ENCODE results near the gene FUT8. TPM values are rescaled to one million over a fixed set of nuclear protein-coding genes. Genes with fewer than 3 reads are reported as not detected.
A peak's percentile ranks its signal among the peaks of the same experiment; 100 is the strongest.

FUT8 gene
- total RNA-seq, 2 experiments from 2014 or later, result 58.6 to 65.6 TPM

DNA sequence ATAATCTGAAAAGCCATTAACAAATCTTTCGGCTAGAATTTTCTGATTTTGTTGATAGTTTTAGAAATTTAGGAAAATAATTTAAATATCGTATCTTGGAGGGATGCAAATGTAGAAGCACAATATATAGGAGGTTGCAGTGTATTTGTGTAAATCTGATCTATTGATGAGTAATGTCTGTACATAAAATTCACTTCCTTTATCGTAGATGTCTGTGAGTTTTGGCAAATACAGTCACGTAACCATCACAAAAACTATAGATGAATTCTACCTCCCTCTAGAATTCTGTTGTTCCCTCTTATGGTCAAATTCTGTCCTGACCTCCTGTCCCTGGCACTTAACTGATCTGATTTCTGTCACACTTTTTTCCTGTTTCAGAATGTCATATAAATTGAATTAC, 151.8 kb downstream of the FUT8 start:
- H3K36me3 Mint-ChIP-seq, result peaks cover 55% of the 10 kb centered on the region
- H3K4me1 Mint-ChIP-seq, result peaks cover 31% of the 10 kb centered on the region
- no peak for DNase-seq
- H3K9me3 Mint-ChIP-seq, result peaks cover 15% of the 10 kb centered on the region
- H3K27ac Mint-ChIP-seq, result no peak overlapping the region
- no peaks in the 10 kb centered on the region for H3K27me3 Mint-ChIP-seq
- H3K4me3 Mint-ChIP-seq, result no peak overlapping the region

DNA sequence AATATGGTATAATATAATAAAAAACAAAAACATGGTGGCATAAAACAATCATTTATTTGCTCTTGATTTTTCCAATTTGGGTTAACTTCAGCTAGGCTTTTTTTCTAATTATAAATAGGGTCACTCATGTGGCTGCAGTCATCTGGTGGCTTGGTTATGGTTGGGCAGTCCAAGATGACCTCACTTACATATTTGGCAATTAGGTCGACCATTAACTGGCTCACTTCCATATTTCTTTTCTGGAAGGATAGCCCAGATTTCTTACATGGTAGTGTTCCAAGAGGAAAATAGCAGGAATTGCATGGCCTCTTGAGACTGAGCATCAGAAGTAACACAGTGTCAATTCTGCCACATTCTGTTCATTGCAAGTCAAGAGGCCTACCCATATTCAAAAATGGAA, 153.4 kb downstream of the FUT8 start:
- Mint-ChIP-seq H3K4me3 (no peak overlapping the region), H3K36me3 (peaks cover 65% of the 10 kb centered on the region), H3K4me1 (peaks cover 32% of the 10 kb centered on the region), H3K27me3 (no peaks in the 10 kb centered on the region), H3K27ac (peak overlapping the region; percentile 77), H3K9me3 (peaks cover 16% of the 10 kb centered on the region)
- DNase-seq, result no peak

DNA sequence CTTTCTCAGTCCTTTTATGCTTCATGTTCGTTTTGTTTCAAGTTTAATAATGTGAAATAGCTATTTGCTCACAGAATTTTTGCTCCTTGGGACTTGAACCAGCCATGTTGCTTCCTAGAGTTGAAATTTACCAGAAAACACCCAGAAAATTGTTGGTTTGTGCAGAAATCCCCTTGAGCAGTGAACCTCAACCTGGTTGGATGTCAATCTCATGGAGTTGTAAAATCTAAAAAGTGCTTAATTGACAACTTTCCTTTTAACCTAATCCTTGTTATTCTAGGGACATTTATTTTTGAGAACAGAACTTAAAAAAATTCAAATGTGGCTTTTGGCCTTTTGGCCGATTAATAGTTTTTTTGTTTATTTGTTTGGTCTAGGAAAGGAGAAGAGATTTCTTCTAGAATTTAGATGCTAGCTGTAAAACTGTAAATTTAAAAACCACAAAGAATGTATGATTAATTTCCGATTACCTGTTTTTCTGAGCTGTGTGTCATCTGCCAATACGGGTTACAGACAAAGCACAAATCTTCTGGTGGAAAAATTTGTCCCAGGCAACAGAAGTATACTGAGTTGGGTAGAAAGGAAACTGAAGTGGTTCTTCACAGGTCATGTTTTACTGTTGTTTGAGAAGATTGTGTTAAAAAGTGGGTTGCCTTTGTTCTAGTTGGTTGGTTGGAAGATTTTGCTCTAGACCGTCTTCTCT, 154.4 kb downstream of the FUT8 start:
- H3K27ac Mint-ChIP-seq, result peak overlapping the region; percentile 77
- H3K4me3 Mint-ChIP-seq, result no peak overlapping the region

DNA sequence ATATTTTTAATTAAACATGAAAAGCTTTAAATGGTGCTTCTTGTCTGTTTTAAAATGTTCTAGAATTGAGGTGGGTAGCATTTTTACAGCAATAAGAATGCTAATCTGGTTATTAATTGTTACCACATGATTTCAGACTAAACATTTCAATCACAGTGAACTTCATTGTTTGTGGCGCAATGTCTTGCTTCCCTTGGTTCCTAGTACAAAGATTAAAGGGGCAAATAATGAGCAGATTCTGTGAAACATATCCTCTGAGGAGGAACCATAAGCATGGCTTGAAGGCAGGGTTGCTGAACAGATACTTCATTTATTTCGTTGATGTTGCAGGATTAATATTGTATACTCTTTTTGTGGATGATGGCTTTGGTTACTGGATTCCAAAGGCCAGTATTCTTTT, 162.1 kb downstream of the FUT8 start:
- Mint-ChIP-seq H3K27ac (no peak overlapping the region), H3K27me3 (no peaks in the 10 kb centered on the region), H3K36me3 (peaks cover 38% of the 10 kb centered on the region), H3K9me3 (peaks cover 1% of the 10 kb centered on the region), H3K4me1 (peaks cover 16% of the 10 kb centered on the region), H3K4me3 (no peak overlapping the region)
- DNase-seq, result no peak

More for the DNA sequence above, 154.4 kb downstream of the FUT8 start:
- H3K36me3 Mint-ChIP-seq, result peaks cover 62% of the 10 kb centered on the region
- H3K4me1 Mint-ChIP-seq, result peaks cover 32% of the 10 kb centered on the region
- H3K9me3 Mint-ChIP-seq, result peaks cover 16% of the 10 kb centered on the region
- no peaks in the 10 kb centered on the region for H3K27me3 Mint-ChIP-seq
- no peak for DNase-seq

DNA sequence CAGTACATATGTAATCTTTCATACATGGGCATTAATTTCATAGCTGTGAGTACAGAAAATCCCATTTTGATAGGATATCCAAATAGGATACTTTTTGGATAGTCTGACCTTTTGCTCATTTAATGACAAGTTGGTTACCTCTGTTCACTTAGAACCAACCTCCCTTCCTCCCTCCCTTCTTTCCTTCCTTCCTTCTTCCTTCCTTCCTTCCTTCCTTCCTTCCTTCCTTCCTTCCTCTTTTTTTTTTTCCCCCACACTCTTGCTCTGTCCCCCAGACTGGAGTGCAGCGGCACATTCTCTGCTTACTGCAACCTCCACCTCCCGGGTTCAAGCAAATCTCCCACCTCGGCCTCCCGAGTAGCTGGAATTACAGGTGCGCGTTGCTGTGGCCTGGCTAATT, 162.9 kb downstream of the FUT8 start:
- H3K27me3 Mint-ChIP-seq, result no peaks in the 10 kb centered on the region
- H3K27ac Mint-ChIP-seq, result no peak overlapping the region
- H3K4me3 Mint-ChIP-seq, result no peak overlapping the region
- H3K36me3 Mint-ChIP-seq, result peaks cover 31% of the 10 kb centered on the region
- no peak for DNase-seq
- H3K4me1 Mint-ChIP-seq, result peaks cover 10% of the 10 kb centered on the region
- peaks cover 1% of the 10 kb centered on the region for H3K9me3 Mint-ChIP-seq

DNA sequence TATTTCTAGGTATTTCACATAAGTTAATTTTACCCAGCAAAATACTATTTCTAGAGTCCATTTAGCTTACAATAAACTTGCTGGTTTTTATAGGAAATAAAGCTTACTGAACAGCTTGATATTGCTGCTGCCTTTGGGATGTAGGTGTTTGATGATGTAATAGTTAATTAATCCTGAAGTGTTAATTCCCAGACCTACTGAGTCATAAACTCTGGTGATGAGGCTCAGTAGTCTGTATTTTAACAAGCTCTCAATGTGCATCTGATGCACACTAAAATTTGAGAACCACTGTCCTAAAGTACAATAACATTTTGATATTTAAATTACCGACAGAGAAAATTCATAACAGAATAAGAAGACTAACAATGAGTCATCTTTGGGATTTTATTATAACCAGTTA, 168.4 kb downstream of the FUT8 start:
- Mint-ChIP-seq H3K9me3 (no peaks in the 10 kb centered on the region), H3K27me3 (no peaks in the 10 kb centered on the region), H3K27ac (no peak overlapping the region)

DNA sequence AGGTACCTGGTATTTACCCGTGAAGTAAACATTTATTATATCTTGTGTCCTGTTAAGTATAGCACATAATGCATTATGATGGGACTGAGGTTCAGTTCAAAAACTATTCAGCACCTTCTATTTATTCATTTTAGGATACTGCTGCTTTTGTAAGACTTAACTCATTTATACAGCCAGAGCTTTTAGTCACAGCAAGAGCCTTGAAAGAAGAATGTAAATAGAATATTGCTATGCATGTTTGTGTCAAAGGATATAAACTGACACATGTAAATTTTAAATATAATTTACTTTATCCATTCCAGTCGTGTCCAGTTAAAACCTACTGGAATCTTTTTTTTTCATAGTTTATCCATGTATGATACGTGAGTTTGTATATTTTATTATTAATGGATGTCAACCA, 168.8 kb downstream of the FUT8 start:
- H3K4me1 Mint-ChIP-seq, result peaks cover 15% of the 10 kb centered on the region

More for the DNA sequence above, 168.4 kb downstream of the FUT8 start:
- DNase-seq, result no peak
- Mint-ChIP-seq H3K36me3 (peaks cover 17% of the 10 kb centered on the region), H3K4me1 (peaks cover 15% of the 10 kb centered on the region), H3K4me3 (no peak overlapping the region)

DNA sequence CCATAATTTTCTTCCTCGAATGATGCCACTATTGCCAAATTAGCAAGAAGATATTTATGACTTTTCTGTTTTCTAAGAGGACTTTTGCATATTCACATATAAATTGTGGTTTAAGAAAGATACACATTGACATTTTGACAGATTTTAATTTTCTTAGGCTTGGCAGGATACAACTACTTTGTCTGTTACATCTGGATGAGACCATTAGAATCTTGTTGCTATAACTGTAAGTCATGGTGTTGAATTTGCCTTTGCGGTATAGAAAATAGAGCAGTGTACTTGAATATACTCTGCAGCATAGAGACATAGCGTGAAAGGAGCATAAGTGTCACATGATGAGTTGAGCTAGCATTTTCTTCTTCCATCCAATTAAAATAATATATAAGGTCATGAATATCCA, 169.3 kb downstream of the FUT8 start:
- no peak overlapping the region for H3K27ac Mint-ChIP-seq
- peaks cover 15% of the 10 kb centered on the region for H3K4me1 Mint-ChIP-seq
- DNase-seq, result no peak
- H3K36me3 Mint-ChIP-seq, result peaks cover 13% of the 10 kb centered on the region
- H3K9me3 Mint-ChIP-seq, result no peaks in the 10 kb centered on the region
- no peaks in the 10 kb centered on the region for H3K27me3 Mint-ChIP-seq
- H3K4me3 Mint-ChIP-seq, result no peak overlapping the region

More for the DNA sequence above, 168.8 kb downstream of the FUT8 start:
- no peak overlapping the region for H3K27ac Mint-ChIP-seq
- peaks cover 13% of the 10 kb centered on the region for H3K36me3 Mint-ChIP-seq
- H3K27me3 Mint-ChIP-seq, result no peaks in the 10 kb centered on the region
- no peaks in the 10 kb centered on the region for H3K9me3 Mint-ChIP-seq
- no peak for DNase-seq
- H3K4me3 Mint-ChIP-seq, result no peak overlapping the region

DNA sequence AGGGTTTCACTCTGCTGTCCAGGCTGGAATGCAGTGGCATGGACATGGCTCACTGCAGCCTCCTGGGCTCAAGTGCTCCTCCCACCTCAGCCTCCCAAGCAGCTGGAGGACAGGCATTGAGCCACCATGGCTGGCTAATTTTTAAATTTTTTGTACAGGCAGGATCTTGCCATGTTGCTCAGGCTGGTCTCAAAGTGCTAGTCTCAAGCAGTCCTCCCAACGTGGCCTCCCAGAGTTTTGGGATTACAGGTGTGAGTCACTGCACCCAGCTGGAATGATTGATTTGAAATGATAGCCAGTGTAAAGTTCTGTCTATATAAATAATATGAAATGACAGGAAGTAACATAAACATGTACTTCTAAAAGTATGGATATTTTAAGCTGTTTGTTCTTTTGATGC, 172.7 kb downstream of the FUT8 start:
- Mint-ChIP-seq H3K27me3 (no peaks in the 10 kb centered on the region), H3K4me1 (peaks cover 24% of the 10 kb centered on the region), H3K9me3 (no peaks in the 10 kb centered on the region), H3K27ac (no peak overlapping the region), H3K36me3 (peaks cover 24% of the 10 kb centered on the region), H3K4me3 (no peak overlapping the region)
- no peak for DNase-seq

DNA sequence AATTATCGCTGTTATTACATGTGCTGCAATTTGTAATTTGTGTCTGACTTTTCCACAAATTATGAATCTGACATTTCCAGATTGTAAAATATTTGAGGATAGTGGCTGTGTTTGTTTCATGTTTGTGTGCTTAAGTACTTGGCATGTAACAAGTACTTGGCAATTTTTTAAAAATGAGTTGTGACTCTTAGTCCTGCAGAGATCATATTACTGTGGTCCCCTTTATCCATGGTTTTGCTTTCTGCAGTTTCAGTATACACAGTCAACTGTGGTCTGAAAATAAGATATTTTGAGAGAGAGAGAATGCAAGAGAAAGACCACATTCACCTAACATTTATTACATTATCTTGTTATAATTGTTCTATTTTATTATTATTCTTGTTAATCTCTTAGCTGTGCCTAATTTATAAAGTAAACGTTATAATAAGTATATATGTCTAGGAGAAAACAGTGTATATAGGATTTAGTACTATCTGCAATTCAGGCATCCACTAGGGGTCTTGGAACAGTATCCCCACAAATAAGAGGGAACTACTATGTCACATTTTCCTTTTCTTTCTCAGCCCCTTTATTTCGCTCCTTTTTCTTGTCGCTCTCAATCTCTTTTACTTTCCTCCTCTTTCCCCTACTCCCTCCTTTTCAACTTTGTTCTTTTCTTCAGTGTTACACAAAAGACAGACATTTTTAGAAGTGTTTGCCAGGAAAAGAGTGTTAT, 176.1 kb downstream of the FUT8 start:
- Mint-ChIP-seq H3K36me3 (peaks cover 25% of the 10 kb centered on the region), H3K9me3 (no peaks in the 10 kb centered on the region), H3K27ac (no peak overlapping the region), H3K4me1 (peaks cover 19% of the 10 kb centered on the region), H3K27me3 (no peaks in the 10 kb centered on the region), H3K4me3 (no peak overlapping the region)
- no peak for DNase-seq

DNA sequence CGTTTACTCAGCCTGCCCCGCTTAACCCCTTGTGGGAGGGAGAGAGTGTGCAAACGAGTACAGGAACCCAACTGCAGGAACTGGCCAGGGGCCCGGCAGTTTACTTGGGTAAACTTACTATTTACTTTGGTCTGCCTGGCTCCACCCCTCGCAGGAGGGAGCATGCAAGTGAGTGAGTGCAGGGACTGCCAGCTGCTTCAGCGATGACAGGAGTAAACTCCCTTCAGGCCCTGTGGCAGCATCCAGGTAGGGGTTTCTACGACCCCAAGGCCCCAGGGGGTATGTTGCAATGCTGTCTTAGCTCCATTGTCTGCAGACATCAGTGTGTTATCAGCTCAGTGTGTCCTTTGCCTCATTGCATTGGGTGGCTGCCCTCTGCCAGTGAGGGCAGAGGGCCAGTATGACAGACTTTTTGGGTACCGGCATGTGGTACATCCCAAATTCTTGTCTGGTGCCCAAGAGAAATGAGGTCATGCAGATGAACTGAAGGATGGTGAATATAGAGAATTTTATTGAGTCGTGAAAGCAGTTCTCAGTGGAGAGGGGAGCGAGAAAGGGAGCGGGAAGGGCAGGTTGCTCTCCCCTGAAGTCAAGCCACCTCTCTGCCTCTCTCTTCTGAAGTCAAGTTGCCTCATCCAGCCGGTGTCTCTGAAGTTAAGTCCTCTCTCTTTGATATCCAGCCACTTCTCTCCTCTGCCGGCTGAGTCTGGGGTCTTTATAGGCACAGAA, 181.8 kb downstream of the FUT8 start:
- DNase-seq, result no peak
- Mint-ChIP-seq H3K4me1 (peaks cover 3% of the 10 kb centered on the region), H3K9me3 (peaks cover 3% of the 10 kb centered on the region), H3K27ac (no peak overlapping the region), H3K36me3 (peaks cover 21% of the 10 kb centered on the region), H3K4me3 (no peak overlapping the region), H3K27me3 (no peaks in the 10 kb centered on the region)

DNA sequence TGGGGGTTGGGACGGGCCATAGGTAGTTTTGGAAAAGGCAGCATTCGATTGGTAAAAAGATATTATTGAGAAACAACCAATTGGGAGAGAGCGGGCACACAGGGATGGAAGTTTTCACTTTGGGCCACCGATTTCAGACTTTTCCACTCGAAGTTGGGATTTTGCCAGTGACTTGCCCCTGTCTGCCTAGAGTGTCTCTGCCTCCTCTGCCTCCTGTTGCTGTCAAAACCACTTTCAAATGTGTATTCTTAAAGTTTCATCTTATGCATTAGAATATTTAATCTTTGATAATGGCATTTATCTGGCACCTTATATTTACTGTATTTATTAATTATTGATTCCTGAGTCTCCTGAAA, 182.3 kb downstream of the FUT8 start:
- H3K27ac Mint-ChIP-seq, result no peak overlapping the region
- H3K4me3 Mint-ChIP-seq, result no peak overlapping the region
- H3K4me1 Mint-ChIP-seq, result peaks cover 3% of the 10 kb centered on the region
- H3K27me3 Mint-ChIP-seq, result no peaks in the 10 kb centered on the region
- peaks cover 16% of the 10 kb centered on the region for H3K36me3 Mint-ChIP-seq
- no peak for DNase-seq
- peaks cover 3% of the 10 kb centered on the region for H3K9me3 Mint-ChIP-seq

DNA sequence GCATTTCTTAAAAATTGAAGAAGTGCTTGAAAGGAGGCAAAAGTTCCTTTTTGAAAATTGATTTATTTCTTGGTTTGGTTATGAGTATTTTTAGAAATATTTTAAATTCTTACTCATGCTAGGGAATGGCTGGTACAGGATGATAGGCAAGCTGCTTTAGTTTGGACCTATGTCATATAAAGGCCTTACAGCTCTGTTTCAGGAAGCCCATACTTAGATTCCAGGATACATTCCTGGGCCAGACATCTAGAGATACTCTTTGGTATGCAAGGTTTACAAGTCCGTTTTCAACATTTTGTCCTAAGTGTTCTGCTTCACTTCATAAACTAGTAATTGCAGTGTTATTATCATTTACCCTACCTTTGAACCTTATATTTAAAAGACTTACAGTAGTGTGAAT, 186.8 kb downstream of the FUT8 start:
- Mint-ChIP-seq H3K27ac (no peak overlapping the region), H3K9me3 (peaks cover 2% of the 10 kb centered on the region), H3K27me3 (no peaks in the 10 kb centered on the region), H3K4me1 (peaks cover 1% of the 10 kb centered on the region), H3K36me3 (peaks cover 10% of the 10 kb centered on the region), H3K4me3 (no peak overlapping the region)
- DNase-seq, result no peak

DNA sequence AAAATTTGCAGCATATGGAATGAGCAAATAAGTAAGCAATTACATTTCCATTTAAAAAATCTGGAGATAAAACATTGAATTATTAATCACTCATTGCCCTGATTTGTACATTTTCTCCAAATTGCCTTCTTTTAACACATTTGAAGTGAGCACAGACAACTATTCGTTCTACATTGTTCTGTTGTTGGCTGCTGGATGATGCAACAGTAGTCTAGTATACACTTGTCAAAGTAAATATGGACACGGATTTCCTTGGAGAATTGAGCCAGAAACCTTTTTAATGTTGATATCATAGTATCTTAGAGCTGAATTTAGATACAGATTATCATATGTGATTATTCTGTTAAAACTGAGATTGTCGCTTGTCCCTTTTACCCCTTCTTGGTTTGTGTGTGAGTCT, 188.2 kb downstream of the FUT8 start:
- no peak for DNase-seq
- Mint-ChIP-seq H3K4me3 (no peak overlapping the region), H3K27me3 (no peaks in the 10 kb centered on the region), H3K4me1 (peaks cover 8% of the 10 kb centered on the region), H3K9me3 (peaks cover 1% of the 10 kb centered on the region), H3K27ac (no peak overlapping the region), H3K36me3 (peaks cover 7% of the 10 kb centered on the region)

DNA sequence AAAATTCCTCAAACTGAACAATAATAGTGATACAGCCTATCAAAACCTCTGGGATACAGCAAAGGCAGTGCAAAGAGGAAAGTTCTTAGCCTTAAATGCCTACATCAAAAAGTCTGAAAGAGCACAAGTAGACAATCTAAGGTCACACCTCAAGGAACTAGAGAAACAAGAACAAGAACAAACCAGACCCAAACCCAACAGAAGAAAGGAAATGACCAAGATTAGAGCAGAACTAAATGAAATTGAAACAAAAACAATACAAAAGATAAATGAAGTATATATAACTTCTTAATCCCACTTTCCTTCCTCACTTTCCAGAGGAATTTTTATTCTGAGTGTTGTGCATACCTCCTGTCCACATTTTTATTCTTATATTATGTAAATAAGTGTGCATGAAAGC, 192.0 kb downstream of the FUT8 start:
- peaks cover 8% of the 10 kb centered on the region for H3K36me3 Mint-ChIP-seq
- H3K27ac Mint-ChIP-seq, result no peak overlapping the region
- peaks cover 11% of the 10 kb centered on the region for H3K4me1 Mint-ChIP-seq
- H3K4me3 Mint-ChIP-seq, result no peak overlapping the region
- H3K9me3 Mint-ChIP-seq, result no peaks in the 10 kb centered on the region
- H3K27me3 Mint-ChIP-seq, result no peaks in the 10 kb centered on the region
- no peak for DNase-seq

All from activated naive CD8-positive, alpha-beta T cell treated with anti-CD3 and anti-CD28 coated beads for 36 hours (primary cell).